OCI-LY7 (cell line): ENCODE results near the gene POTEI.
"Not testable (repeated sequence)": the region's sequence is repeated elsewhere in the genome, so short reads cannot be mapped to it uniquely, and the experiment has no call there.

Experiments
- EZH2phosphoT487 ChIP-seq: fragments of 200-600 bp; sonication (generic); IDR thresholded peaks from 2 replicates; pipeline ENCODE4 v1.6.1; 2018; ENCODE audit warnings: low read depth, borderline replicate concordance, mild to moderate bottlenecking, mixed run types, antibody characterized with exemption, low read length, moderate library complexity, mixed read lengths
- TF ChIP-seq, protein P1 (sequence below): fragments of 200-600 bp; sonication (generic); conservative IDR thresholded peaks from 2 replicates; pipeline ENCODE4 v1.5.1; 2014; ENCODE audit warnings: mild to moderate bottlenecking, antibody characterized with exemption, low read length, moderate library complexity, mixed read lengths

DNA sequence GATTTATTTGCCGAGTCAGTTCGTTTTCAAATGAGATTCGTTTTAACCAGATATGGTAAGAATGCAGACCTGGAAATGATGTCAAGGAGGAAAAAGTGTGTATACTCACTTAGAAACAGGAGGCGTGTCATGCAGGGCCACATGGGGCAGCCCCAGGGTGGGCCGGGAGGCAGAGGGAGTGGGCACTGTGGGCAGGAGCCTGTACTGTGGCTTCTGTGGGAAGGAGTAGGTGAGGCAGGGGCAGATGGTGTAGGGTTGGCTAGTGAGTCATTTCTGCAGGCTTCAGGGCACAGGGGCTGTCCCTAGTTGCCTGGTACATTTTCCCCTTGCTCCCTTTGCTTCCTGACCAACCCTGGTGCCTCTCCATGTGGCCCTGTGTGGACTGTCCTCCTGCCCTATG is 22.1 kb upstream of the POTEI start:
- TF ChIP-seq EZH2phosphoT487 = not testable (repeated sequence)
- TF ChIP-seq, protein P1, sequence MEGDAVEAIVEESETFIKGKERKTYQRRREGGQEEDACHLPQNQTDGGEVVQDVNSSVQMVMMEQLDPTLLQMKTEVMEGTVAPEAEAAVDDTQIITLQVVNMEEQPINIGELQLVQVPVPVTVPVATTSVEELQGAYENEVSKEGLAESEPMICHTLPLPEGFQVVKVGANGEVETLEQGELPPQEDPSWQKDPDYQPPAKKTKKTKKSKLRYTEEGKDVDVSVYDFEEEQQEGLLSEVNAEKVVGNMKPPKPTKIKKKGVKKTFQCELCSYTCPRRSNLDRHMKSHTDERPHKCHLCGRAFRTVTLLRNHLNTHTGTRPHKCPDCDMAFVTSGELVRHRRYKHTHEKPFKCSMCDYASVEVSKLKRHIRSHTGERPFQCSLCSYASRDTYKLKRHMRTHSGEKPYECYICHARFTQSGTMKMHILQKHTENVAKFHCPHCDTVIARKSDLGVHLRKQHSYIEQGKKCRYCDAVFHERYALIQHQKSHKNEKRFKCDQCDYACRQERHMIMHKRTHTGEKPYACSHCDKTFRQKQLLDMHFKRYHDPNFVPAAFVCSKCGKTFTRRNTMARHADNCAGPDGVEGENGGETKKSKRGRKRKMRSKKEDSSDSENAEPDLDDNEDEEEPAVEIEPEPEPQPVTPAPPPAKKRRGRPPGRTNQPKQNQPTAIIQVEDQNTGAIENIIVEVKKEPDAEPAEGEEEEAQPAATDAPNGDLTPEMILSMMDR = not testable (repeated sequence)
